A673 (cell line): ENCODE data around the gene MAML3.

Source experiments
- CTCF ChIP-seq: fragments of 300-800, 200-600 bp; sonication (generic); conservative IDR thresholded peaks from 2 replicates; pipeline ENCODE4 v1.5.1; 2017; ENCODE audit warnings: low read depth, mild to moderate bottlenecking, antibody characterized with exemption, low read length, moderate library complexity, mixed read lengths
- EZH2 ChIP-seq: fragments of 200-600 bp; sonication (generic); IDR thresholded peaks from 2 replicates; pipeline ENCODE4 v1.6.1; 2017; ENCODE audit warnings: borderline replicate concordance, low read depth, mild to moderate bottlenecking, mixed read lengths, antibody characterized with exemption, low read length; ENCODE audit not compliant: poor library complexity, severe bottlenecking

GRCh38 chr4:139672215-139672614 is 481.8 kb downstream of the MAML3 start:
- TF ChIP-seq EZH2: no peak
- TF ChIP-seq CTCF: no peak
